Fibroblast of skin of right quadriceps (primary cell): ENCODE measurements around the gene KCNT1.
A peak's percentile ranks its signal among the peaks of the same experiment; 100 is the strongest.

Experiments
- DNase-seq: peaks from one replicate; pipeline ENCODE4 v3.0.0-alpha.2; 2013

Gene KCNT1

DNA sequence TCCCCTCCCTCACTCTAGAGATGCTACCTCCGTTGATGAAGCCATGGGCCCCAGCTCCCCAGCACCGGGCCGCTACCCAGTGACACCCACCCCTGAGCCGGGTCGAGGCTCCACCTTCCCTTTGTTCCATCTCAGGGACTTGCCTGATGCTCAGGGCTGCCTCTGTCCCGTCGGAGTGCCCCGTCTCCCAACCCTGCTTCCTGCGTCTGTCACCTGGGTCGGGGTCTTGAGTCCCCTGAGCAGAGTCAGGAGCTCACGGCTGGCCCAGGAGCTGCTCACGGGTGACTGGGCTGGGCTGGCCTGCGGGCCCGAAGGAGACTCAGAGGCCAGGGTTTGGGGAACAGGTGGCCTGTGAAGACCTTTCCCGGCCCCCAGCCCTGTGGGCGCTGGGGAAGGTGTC, 85.3 kb downstream of the KCNT1 start:
- no peak for DNase-seq

DNA sequence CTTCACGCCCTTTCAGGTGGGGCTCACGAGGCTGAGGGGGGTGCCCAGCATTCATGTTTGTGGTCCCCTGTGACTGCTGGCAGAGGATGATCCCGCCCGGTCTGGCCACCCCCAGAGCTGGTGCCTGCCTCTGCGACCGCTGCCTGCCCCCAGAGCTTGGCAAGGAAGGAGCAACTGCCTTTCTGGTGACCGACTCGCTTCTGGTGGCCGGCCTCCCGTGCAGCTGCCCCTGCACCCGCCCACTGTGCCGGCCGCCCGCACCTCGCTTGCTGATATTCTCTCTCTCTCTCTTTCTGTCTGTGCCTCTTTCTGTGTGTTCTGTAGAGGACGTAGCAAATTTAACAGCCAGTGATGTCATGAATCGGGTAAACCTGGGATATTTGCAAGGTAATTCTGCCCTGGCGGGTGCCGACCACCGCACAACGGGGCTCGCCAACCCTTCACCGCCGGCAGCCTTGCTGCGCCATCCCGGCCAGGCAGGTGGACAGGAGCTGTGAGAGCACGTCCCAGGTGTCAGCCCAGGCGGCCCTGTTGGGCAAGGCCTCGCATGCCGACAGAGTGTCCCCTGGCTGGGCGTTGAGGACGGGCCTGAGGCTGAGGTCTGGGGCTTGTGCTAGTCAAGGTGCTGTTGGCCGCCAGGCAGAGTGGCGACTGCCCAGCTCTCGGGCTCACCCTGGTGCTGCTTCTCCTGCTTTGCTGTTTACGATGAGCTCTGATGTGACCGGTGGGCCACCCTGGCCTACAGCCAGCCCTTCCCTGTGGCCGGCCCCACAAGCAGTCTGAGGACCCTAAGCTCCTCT, 86.0 kb downstream of the KCNT1 start:
- DNase-seq: no peak

DNA sequence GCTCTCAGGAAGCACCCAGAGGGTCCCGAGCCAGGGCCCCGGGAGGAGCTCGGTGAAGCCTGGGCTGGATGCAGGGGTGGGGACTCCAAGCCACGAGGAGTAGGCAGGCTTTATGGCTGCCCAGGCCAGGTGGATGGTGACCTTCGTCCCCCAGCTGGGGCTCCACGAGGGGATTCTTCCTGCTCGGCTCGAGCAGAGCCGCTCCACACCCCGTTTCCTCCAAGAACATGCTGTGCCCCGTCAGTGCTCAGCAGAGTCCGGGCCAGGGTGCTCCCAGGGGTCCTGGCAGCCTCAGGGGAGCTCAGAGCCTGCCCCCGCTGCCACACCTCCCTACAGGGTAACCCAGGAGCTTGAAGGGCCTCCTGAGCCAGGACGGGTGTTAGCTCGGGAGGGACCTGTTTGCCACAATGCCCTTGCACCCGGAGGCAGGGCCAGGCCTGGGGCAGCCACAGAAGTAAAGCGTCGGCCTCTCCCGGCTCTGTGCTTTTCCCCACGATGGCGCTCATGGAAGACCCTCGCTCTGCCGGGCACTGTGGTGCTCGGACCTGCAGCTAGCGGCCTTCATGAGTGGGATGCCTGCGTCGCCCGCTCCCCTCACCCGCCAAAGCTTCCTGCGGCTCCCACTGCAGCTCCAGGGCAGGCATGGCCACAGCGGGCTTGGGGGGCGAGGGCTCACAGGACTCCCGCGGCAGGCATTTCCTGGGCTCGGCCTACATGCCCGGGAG, 86.8 kb downstream of the KCNT1 start:
- DNase-seq: no peak

DNA sequence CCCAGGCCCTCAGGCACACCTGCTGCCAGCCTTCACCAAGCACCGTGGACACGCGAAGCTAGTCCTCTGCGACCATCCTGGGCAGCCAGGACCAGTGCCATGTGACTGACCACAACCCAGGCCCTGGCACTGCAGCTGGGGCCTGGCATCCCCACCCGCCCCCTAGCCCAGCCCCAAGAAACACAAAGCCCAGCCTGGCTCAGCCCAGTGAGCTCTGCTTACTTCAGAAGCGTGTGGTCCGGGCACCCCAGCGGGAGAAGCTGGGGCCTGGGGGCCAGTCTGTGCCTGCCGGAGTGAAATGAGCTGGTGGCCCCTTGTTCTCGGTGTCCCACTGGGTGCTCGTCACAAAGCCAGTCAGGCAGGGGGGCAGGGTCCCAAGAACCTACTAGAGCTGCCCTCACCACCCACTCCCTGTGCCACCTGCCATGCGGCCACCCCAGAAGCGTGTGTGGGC, 87.9 kb downstream of the KCNT1 start:
- DNase-seq: no peak

DNA sequence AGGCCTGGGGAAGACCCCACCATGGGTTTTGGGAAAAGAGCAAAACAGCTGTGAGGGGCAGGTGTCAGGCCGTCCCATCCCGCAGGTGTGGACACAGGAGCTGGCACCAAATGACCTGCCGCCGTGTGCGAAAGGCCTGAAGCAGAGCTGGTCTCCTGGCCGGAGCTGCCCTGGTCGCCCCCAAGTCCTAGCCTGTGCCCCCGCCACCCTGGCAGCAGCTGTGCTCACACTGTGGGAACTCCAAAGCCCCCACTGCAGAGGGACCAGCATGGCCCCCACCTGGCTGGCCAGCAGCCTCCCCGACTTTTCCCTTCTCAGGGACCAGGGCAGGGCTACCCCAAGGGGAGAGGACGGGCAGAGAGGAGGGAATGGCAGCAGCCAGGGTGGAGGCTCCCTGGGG, 88.4 kb downstream of the KCNT1 start:
- DNase-seq: no peak

DNA sequence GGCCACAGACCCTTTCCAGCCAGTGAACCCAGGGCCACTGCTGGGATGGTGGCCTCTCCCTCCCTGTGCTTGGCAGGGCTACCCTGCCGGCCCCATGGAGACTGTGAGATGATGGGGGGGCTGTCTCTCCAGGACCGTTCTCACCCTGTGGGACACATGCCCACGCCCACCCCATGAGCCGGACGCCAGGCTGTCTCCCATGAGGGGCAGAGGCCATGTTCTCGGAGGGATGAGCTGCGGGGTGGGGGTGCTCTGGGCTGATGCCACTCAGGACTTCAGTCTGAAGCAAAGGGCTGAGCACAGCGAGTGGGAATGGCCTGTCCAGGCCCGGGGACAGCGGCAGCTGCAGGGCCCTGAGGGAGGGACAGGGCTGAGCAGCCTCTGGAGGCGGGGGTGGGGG, 88.9 kb downstream of the KCNT1 start:
- DNase-seq: no peak

DNA sequence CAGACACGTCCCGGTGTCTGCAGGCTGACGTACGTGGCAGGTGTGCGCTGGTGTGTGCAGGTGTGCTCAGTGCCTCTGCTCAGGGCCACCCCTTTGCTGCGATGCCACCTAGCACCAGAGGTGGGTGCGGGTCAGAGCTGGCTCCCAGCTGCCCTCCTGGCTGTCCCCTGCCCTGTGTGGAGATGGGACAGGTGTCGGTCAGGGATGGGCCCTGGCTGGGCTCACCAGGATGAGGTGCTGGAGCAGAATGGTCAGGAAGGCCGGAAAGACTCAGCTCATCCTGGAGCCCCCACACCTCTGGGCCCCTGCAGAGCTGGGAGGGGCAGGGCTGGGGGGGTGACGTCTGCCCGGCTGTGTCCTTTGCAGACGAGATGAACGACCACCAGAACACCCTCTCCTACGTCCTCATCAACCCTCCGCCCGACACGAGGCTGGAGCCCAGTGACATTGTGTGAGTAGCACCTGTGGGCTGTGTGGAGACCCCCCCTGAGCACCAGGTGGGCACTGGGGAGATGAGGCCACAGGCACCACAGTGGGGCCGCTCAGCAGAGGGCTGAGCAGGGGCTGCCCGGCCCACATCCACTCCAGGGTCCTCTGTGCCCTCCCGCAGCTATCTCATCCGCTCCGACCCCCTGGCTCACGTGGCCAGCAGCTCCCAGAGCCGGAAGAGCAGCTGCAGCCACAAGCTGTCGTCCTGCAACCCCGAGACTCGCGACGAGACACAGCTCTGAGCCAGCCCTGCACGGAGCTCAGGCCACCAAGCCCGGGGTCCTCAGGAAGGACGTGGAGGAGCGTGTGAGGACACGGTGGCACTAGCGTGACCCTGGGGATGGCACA, 89.7 kb downstream of the KCNT1 start:
- DNase-seq: no peak

DNA sequence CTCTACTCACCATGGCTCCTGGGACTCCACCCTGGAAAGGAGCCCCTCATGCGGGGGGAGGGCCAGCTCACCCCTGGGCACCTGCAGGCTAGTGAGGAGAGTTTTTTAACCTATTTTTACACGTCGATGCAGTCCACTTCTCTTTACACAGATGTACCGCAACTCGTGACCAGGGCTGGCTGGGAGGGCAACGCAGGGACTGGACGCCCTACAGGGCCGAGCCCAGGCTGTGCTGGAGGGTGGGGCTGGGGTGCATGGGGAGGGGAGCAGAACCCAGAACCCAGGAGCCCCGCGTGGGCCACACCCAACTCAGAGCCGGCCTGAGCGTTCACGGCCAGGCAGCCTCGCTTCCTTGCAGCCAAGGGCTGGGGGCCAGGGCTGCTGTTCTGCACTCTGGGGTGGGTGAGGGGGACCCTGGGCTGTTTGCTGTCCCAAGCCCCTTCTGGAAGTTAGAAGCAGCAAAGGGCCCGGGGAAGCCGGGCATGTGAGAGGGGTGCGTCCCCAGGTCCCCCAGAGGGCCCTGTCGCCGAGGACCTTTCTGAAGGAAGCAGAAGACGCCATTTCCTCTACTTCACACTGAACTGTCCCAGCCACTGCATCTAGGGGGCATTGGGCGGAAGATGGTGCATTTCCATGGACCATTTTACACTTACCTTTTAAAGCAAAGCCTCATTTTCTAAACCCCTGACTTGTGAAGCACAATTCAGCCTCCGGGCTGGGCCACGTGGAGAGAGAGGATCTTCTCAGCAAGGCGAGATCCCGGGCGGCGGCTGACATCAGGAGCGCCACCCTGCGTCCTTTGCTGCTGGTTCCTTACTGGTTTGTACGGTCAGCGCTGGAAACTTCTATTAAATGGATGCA, 90.5 kb downstream of the KCNT1 start:
- DNase-seq: no peak

DNA sequence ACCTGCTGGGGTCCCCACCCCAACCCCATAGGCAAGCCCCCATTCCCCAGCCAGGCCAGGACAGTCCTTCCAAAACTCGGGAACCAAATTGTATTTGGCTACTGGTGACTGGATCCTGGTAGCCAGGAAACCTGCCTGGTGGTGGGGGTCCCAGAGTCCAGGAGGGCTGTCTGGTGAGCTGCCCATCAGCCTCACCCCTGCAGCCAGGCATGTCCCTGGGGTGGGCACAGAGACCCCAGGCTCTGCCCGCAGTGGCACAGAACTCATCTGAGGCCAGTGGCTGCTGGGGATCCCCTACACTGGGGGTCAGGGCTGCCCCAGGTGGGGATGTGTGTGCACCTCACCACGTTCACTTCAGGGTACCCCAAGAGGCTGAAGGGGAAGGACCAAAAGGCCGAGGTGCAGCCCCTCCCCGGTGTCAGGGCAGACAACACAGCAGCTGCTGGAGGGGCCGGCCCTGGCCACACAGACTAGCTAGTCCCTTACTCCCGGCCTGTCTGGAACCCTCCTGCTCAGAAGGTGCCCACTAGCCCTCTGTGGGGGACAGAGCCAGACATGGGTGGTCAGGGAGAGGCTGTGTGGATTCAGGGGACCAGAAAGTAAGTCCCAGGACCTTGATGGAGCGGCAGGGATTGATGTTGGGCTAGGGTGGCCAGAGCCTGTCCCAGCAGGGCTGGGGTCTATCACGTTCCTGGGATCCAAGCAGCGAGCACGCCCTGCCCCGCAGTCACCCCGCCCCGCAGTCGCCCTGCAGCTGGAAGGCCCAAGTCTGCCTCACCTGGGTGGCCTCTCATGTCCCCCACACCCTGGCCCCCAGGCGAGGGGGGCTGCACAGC, 91.5 kb downstream of the KCNT1 start:
- no peak for DNase-seq

DNA sequence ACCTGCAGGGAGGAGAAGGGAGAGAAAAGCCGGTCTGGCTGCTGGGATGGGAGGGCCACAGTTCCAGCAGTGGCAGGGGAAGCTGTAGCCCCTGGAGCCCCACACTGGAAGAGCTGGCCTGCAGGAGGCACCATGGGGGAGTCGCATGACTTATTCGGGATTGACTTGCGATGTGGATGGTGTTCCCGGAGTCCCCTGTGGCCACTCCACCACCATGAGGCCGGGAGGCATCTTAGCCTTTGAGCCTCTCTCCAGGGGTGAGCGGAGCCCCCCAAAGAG, 92.0 kb downstream of the KCNT1 start:
- DNase-seq: no peak

DNA sequence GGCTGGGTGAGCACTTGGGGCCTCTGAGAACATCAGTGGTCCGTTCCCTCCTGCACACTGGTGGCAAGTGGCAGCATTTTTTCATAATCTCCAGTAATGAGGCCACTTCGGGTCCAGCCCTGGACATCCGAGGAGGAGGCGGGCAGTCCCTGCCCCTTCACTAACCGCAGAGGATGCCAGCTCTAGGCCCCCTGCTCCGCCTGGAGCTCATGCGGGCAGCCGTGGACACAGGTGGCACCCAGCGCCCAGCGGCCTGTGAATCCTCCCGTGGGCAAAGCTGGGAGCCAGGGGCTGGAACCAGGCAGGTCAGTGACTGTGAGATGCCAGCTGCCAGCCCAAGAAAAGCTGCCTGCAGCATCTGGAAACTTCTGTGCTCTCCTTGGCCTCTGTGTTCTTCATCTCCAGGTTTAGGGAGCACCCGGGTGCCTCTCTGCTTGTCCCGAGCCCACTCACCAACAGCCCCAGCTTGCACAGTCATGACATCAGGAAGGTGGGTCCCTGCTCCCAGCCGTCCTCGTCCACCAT, 92.4 kb downstream of the KCNT1 start:
- DNase-seq: no peak

DNA sequence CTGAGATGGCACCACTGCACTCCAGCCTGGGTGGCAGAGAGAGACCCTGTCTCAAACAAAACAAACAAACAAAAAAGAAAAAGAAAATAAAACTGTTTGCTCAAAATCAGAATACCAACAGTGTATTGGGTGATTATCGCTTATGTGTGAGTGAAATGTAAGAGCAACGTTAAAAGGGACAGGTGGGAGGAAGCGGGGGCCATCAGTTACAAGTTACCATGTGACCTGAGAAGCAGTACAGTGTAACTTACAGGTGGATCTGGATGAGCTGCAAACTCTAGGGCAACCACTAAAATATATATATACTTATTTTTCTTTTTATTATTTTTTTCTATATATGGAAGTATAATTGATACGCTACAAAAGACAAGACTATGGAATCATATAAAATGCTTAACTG, 93.4 kb downstream of the KCNT1 start:
- no peak for DNase-seq

DNA sequence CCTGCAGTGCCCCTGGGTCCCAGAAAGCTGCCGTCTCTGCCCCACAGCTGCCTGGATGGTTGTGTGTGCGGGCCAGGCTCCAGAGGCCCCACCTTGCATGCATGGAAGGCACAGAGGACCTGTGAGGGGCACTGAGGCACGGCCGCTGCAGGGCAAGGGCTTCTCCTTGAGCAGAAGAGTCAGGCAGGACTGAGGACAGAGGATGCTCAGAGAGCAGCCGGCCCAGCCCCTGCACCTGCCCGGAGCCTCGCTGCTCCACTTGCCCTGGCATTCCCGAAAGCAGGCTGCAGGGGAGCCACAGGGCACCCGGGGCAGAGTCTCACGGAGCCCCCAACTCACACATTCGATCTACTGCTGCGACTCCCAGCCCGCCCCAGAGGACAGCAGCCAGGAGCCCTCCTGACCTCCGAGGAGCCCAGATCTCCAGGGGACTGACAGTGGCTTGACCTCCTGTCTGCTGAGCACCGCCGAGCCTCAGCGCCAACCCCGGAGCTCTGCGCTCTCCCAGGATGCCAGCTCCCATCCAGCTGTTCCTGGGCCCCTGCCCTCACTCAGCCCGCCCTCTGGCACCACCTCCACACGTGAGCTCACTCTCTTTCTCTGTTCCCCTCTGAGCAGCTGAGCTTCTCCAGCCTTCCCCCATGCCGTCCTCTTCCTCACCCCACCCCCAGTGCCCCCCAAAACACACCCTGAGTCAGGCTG, 95.0 kb downstream of the KCNT1 start:
- no peak for DNase-seq

DNA sequence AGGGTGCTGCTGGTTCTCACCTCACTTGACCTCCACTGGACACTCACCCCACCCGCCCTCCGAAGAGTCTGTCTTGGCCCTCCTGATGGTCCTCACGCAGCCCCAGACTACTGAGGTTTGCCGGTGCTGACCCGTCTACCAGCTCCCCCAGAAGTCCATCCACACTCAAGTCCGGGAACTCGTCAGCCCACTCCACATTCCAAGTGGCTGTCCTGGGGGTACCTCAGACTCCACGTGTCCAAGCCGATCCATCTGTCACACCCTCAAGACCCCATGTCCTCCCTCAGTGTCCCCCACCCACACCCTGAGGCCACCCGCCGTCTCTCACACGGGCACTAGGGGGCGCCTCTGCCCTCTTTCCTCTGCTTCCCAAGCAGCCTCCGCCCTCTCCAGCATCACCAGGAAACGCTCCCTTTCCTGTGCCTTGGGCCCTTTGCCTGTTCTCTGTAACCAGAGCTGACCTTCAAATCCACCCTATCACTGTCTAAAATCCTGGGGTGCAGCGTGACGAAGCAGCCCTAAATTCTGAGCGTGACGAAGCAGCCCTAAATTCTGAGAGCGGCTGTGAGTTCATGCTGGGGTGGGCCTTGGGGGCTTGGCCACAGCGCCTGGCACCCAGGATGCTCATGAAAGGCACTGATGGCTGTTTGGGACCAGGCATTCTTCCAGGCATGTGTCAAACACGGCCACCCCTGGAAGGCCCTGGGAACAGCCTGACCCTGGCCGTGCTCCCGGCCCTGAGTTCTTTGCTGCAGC, 95.7 kb downstream of the KCNT1 start:
- peak; percentile 31 for DNase-seq

DNA sequence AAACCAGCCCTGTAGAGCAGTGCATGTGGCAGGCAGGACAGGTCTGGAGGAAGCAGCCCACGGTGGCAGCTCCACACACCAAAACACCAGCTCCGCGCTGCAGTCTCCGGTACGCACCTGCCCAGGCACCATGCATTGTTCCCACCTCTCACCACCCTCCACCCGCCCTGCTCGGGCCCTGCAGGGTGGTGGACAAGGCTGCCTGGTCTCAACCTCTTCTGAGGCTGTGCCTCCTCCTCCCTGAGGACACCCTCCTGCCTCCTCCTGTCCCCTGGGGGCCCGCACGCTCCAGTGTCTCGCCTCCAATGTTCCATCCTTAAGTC, 96.2 kb downstream of the KCNT1 start:
- no peak for DNase-seq

DNA sequence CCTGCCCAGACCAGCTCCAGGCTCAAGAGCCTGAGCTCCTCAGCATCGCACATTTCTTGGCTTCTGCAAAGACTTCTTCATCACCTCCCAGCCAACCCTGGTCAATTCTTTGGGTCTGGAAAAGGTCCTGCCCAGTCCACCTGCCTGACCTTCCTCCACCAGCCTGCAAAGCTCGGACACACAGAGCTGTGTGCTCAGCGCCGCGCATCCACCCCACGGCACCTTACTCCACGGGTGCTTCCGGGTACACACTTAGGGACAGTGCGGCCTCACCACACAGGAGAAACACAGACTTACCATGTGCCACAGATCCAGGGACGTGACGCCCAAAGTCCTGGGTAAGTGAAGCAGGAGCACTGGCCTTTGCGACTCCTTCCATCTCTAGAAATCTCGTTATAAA, 97.3 kb downstream of the KCNT1 start:
- no peak for DNase-seq

DNA sequence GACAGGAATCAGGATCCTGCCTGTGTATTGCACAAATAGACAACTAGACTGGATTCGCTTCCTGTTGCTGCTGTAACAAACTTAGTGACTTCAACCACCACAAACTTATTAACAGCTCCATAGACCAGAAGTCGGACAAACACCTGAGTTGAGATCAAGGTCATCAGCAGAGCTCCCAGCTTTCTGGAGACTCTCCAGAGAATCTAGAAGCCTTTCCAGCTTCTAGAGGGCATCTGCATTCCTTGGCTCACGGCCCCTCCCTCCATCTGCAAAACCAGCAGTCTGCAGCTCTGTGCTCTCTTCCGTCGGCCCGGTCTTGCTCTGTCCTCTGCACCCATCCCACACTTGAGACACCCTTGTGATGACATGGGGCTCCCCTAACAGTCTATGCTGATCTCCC, 99.1 kb downstream of the KCNT1 start:
- DNase-seq: no peak

DNA sequence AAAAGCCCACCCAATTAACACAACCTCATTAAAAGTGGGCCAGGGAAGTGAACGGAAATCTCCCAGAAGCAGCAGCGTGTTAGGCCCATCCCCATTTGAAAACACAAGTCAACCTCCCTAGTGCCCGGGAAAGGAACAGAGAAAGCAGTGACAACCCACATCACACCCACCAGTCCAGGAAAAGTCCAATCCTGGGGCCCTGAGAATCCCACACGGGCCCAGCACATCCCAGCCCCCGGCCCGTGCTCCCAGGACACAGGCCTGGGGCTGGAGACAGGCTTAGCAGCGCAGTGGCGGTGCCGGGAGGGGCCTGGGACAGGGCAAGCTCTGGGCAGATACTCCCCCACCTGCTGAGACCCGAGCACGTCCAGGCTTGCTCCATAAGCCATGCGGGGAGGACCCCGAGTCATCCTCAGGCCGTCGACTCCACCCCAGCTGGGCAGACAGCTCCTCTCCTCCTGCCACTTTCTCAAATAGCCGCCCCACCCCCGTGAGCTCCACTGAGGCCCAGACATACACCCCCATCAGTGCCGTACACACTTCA, 101.0 kb downstream of the KCNT1 start:
- DNase-seq: no peak

DNA sequence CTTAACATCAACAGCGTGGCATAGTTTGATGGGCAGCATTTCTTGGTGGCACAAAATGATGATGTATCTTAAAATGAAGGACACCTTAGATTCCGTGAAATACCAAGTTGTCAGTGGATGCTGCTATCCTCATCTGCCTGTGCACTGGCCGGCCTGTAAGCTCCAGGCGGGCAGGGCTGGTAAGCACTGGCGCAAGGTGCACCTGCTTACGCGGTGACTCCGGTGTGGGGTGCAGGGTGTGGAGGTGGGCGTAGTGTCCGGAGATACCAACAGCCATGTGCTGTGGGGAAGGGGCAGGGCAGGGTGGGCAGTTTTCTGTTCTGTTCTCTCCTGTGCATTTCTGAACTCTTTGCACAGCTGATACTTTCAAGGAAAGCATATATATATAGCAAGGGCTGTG, 101.5 kb downstream of the KCNT1 start:
- DNase-seq: no peak
